ENCODE data around the gene TANK. TPM values are rescaled to one million over a fixed set of nuclear protein-coding genes. Genes with fewer than 3 reads are reported as not detected.
"Not testable (repeated sequence)": the region's sequence is repeated elsewhere in the genome, so short reads cannot be mapped to it uniquely, and the experiment has no call there.

TANK gene
- total RNA-seq, 1 donor from 2014 or later, result 150 TPM

GRCh38 chr2:161241894-161242293 is 81.7 kb downstream of the TANK start:
- no peak for DNase-seq
- ATAC-seq (ENCODE audit: low read depth), result no peak
- Mint-ChIP-seq H3K4me3 (no peak overlapping the region), H3K27ac (peak overlapping the region; percentile 60), H3K9me3 (no peaks in the 10 kb centered on the region), H3K27me3 (peaks cover 2% of the 10 kb centered on the region), H3K4me1 (peaks cover 69% of the 10 kb centered on the region), H3K36me3 (ENCODE audit: low read depth) (peaks cover 11% of the 10 kb centered on the region)
- intact Hi-C loops (cut with micrococcal nuclease), result loop anchor here (2.0 to 5.0 kb wide), 2 partner anchors 31 to 1340 kb away; partner anchors contain the start of gene LY75
- no peak for TF ChIP-seq CTCF (IDR thresholded peaks at IDR 0.05)
- ChIA-PET POLR2A (interaction anchor here (1.1 kb wide), 1 partner anchor 66 kb away, joined by 3 read pairs; the partner anchor contains the start of gene PSMD14), CTCF (no interaction called here)

GRCh38 chr2:161243312-161243711 is 83.1 kb downstream of the TANK start:
- DNase-seq (no peak), ATAC-seq (ENCODE audit: low read depth) (peak; percentile 23)
- CTCF ChIA-PET, result interaction anchor here (0.6 to 1.4 kb wide), 2 partner anchors 20 to 883 kb away, joined by 3 to 10 read pairs; no protein-coding TSS in a partner anchor
- POLR2A ChIA-PET, result interaction anchor here (1.2 kb wide), 1 partner anchor 65 kb away, joined by 9 read pairs; the partner anchor contains the start of gene PSMD14
- peak overlapping the region; percentile 32 for H3K4me3 Mint-ChIP-seq
- no peak for TF ChIP-seq CTCF (IDR thresholded peaks at IDR 0.05)
- peaks cover 64% of the 10 kb centered on the region for H3K4me1 Mint-ChIP-seq
- H3K27me3 Mint-ChIP-seq, result peaks cover 2% of the 10 kb centered on the region
- intact Hi-C loops (cut with micrococcal nuclease), result loop anchor here (1.0 to 5.0 kb wide), 3 partner anchors 9 to 1341 kb away; partner anchors contain the start of gene LY75
- peaks cover 3% of the 10 kb centered on the region for H3K36me3 Mint-ChIP-seq (ENCODE audit: low read depth)
- H3K27ac Mint-ChIP-seq, result peak overlapping the region; percentile 87
- H3K9me3 Mint-ChIP-seq, result no peaks in the 10 kb centered on the region

GRCh38 chr2:161243905-161244304 is 83.7 kb downstream of the TANK start:
- CTCF ChIA-PET, result interaction anchor here (1.4 kb wide), 1 partner anchor 21 kb away, joined by 10 read pairs; no protein-coding TSS in a partner anchor

GRCh38 chr2:161244387-161245260 is 84.4 kb downstream of the TANK start:
- peaks cover 60% of the 10 kb centered on the region for H3K4me1 Mint-ChIP-seq
- peak overlapping the region; percentile 88 for H3K27ac Mint-ChIP-seq
- ATAC-seq (ENCODE audit: low read depth) (peak; percentile 82), DNase-seq (peak; percentile 52)
- intact Hi-C loops (cut with micrococcal nuclease), result loop anchor here (2.0 to 5.0 kb wide), 3 partner anchors 64 to 1342 kb away; partner anchors contain the start of genes LY75, PSMD14 and TBR1
- POLR2A ChIA-PET, result interaction anchor here (0.7 to 1.1 kb wide), 3 partner anchors 37 to 109 kb away, joined by 3 read pairs; partner anchors contain the start of gene PSMD14
- not testable (repeated sequence) for H3K9me3 Mint-ChIP-seq; H3K27me3 Mint-ChIP-seq; H3K36me3 Mint-ChIP-seq (ENCODE audit: low read depth)
- CTCF ChIA-PET, result interaction anchor here (1.3 kb wide), 1 partner anchor 29 kb away, joined by 3 read pairs; no protein-coding TSS in a partner anchor
- H3K4me3 Mint-ChIP-seq, result peak overlapping the region; percentile 88

More at GRCh38 chr2:161243905-161244304, 83.7 kb downstream of the TANK start:
- H3K27me3 Mint-ChIP-seq, result no peaks in the 10 kb centered on the region
- intact Hi-C loops (cut with micrococcal nuclease), result loop anchor here (1.0 to 5.0 kb wide), 4 partner anchors 10 to 1342 kb away; partner anchors contain the start of genes LY75 and PSMD14
- ATAC-seq (ENCODE audit: low read depth), result no peak
- no peaks in the 10 kb centered on the region for H3K9me3 Mint-ChIP-seq
- TF ChIP-seq CTCF (IDR thresholded peaks at IDR 0.05), result no peak
- peak overlapping the region; percentile 85 for H3K4me3 Mint-ChIP-seq
- DNase-seq, result no peak
- peaks cover 61% of the 10 kb centered on the region for H3K4me1 Mint-ChIP-seq
- no peaks in the 10 kb centered on the region for H3K36me3 Mint-ChIP-seq (ENCODE audit: low read depth)
- H3K27ac Mint-ChIP-seq, result peak overlapping the region; percentile 87
- POLR2A ChIA-PET, result interaction anchor here (0.7 to 1.2 kb wide), 2 partner anchors 37 to 64 kb away, joined by 3 to 9 read pairs; partner anchors contain the start of gene PSMD14

- ChIA-PET POLR2A (interaction anchor here (0.7 to 1.1 kb wide), 2 partner anchors 63 to 109 kb away, joined by 3 read pairs; partner anchors contain the start of gene PSMD14), CTCF (interaction anchor here (1.3 kb wide), 1 partner anchor 28 kb away, joined by 3 read pairs; no protein-coding TSS in a partner anchor)
- intact Hi-C loops (cut with micrococcal nuclease), result loop anchor here (2.0 to 5.0 kb wide), 2 partner anchors 64 to 172 kb away; partner anchors contain the start of genes PSMD14 and TBR1
- Mint-ChIP-seq H3K4me3 (peak overlapping the region; percentile 88), H3K27ac (peak overlapping the region; percentile 88), H3K36me3 (ENCODE audit: low read depth) (no peaks in the 10 kb centered on the region), H3K9me3 (no peaks in the 10 kb centered on the region), H3K4me1 (peaks cover 57% of the 10 kb centered on the region), H3K27me3 (no peaks in the 10 kb centered on the region)
- DNase-seq (no peak), ATAC-seq (ENCODE audit: low read depth) (no peak)
- no peak for TF ChIP-seq CTCF (IDR thresholded peaks at IDR 0.05)
Observed at GRCh38 chr2:161245261-161245553, 85.0 kb downstream of the TANK start.

Measured in activated B cell treated with CpG ODN at 0.5 μM for 24 hours (primary cell).